Kidney epithelial cell (primary cell): Measurements from ENCODE around the gene DTNB. TPM values are rescaled to one million over a fixed set of nuclear protein-coding genes. Genes with fewer than 3 reads are reported as not detected.
A peak's percentile ranks its signal among the peaks of the same experiment; 100 is the strongest.
"Not testable (repeated sequence)": the region's sequence is repeated elsewhere in the genome, so short reads cannot be mapped to it uniquely, and the experiment has no call there.

ENCODE experiments used
- DNase-seq: peaks from one replicate; pipeline ENCODE4 v3.0.0-alpha.2; 2010; ENCODE audit warnings: low read depth
- H3K27me3 ChIP-seq: 2 replicates; pipeline ENCODE4 v1.6.0; 2011; ENCODE audit warnings: low read length; ENCODE audit not compliant: control insufficient read depth, insufficient read depth
- H3K36me3 ChIP-seq: 2 replicates; pipeline ENCODE4 v1.5.1; 2011; ENCODE audit warnings: low read length; ENCODE audit not compliant: control insufficient read depth, insufficient read depth
- H3K4me3 ChIP-seq: 2 replicates; pipeline ENCODE4 v1.5.1; 2011; ENCODE audit warnings: low read depth, mild to moderate bottlenecking, control low read depth, low read length
- CTCF ChIP-seq: IDR thresholded peaks from 2 replicates; pipeline ENCODE4 v1.5.1; 2011; ENCODE audit warnings: mild to moderate bottlenecking, moderate library complexity, low read length, control low read depth, inconsistent platforms; ENCODE audit not compliant: insufficient read depth, poor library complexity, severe bottlenecking
- total RNA-seq: library from RNA; depleted of rRNA; stranded (reverse); fragments of >200 nt; gene quantifications from 2 replicates; pipeline ENCODE4 v1.2.3, GENCODE V29; 2015

Gene DTNB
- total RNA-seq, 1 donor from 2014 or later, result 16.9 TPM

DNA sequence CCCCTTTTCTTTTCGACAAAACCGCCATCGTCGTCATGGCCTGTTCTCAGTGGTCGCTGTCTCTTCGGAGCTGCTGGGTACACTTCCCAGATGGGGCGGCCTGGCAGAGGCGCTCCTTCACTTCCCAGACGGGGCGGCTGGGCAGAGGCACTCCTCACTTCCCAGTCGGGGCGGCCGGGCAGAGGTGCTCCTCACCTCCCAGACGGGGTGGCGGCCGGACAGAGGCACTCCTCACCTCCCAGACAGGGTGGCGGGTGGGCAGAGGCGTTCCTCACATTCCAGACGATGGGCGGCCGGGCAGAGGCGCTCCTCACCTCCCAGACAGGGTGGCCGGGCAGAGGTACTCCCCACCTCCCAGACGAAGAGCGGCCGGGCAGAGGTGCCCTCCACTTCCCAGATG is 138.9 kb downstream of the DTNB start:
- no peak overlapping the region for H3K4me3 ChIP-seq
- H3K27me3 ChIP-seq, result no peaks in the 10 kb centered on the region
- no peak for DNase-seq
- TF ChIP-seq CTCF, result no peak
- H3K36me3 ChIP-seq, result no peaks in the 10 kb centered on the region

- H3K36me3 ChIP-seq, H3K27me3 ChIP-seq: not testable (repeated sequence)
Observed at GRCh38 chr2:25533771-25534170, 139.6 kb downstream of the DTNB start.

DNA sequence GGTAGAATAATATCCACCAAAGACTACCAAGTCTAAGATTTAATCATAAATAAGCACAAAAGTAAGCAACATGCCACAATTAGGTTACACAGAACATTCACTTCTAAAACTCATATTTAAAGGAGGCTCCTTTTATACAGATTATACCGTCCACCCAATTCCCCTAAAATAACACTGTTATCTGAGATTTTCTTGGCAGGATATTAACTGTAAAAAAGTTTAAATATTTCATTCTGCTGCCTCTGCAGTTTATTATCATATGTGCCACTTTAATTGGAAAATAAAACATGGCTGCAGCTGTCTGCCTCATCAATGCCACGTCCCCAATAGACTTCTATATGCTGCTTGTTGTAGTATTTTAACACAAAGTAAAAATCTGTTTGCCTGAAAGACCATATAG is 140.9 kb downstream of the DTNB start:
- TF ChIP-seq CTCF, result no peak
- DNase-seq, result no peak

More at GRCh38 chr2:25533771-25534170, 139.6 kb downstream of the DTNB start:
- not testable (repeated sequence) for H3K4me3 ChIP-seq, DNase-seq

DNA sequence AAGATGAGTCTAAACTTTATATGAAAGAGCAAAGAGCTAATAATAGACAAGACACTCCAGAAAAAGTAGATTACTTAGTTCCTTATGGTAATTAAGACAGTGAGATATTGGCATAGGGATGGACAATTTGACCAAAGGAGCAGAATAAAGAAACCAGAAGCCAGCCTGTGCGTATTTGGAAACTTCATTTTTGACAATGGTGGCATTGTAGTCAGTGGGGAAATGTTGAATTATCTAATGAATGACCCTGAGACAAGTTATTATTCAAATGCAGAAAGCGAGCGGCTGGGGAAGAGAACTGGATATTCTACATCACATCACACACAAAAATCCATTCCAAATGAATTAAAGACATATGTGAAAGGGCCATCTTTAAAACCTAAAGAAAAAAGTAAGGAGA is 144.3 kb downstream of the DTNB start:
- Histone ChIP-seq H3K27me3 (no peaks in the 10 kb centered on the region), H3K4me3 (no peak overlapping the region), H3K36me3 (no peaks in the 10 kb centered on the region)
- no peak for DNase-seq
- TF ChIP-seq CTCF, result no peak

More for the DNA sequence above, 140.9 kb downstream of the DTNB start:
- Histone ChIP-seq H3K36me3 (no peaks in the 10 kb centered on the region), H3K27me3 (no peaks in the 10 kb centered on the region), H3K4me3 (no peak overlapping the region)

DNA sequence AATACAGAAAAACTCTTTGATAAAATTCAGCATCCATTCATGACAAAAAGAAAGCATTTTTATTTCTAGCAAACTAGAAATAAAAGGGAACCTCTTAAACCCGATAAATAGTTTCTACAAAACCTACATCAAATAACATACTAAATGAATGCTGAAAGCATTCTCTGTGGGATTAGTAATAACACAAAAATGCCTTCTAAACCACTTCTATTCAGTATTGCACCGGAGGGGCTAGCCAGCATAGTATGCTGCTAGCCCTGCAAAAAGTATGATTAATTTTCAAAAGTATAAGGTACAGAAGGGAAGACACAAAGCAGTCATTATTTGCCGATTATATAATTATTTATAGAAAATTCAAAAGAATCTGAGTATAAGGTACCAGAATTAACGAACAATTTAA is 145.2 kb downstream of the DTNB start:
- Histone ChIP-seq H3K4me3 (no peak overlapping the region), H3K36me3 (no peaks in the 10 kb centered on the region), H3K27me3 (no peaks in the 10 kb centered on the region)
- DNase-seq, result peak; percentile 23
- TF ChIP-seq CTCF, result no peak

DNA sequence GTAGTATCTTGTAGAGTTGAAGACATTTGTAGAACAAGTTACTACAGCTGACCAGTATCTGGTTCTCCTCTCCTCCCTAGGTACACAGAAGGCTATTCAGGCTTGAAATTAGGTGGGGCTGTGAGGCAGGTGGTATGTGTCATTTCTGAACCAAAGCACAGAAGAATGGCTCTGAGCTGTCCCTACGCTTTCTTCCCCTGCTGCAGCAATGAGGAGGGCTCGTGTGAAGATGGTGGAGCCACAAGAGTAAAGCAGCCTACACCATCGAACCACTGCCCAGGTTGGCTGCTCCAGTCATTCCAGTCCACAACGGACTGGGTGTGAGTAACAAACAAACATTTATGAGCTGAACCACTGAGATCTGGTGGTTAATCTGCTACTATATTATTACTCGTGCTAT is 148.9 kb downstream of the DTNB start:
- TF ChIP-seq CTCF, result no peak
- H3K27me3 ChIP-seq, result no peaks in the 10 kb centered on the region
- H3K4me3 ChIP-seq, result no peak overlapping the region
- H3K36me3 ChIP-seq, result no peaks in the 10 kb centered on the region
- no peak for DNase-seq
